GM23248 (cell line): ENCODE measurements around the gene TUBB2A.

Experiments used
- EZH2 ChIP-seq: fragments of 200-600 bp; sonication (generic); IDR thresholded peaks from 2 replicates; pipeline ENCODE4 v1.6.1; 2018; ENCODE audit warnings: antibody characterized with exemption, mild to moderate bottlenecking; ENCODE audit not compliant: insufficient read depth, poor library complexity, severe bottlenecking
- EZH2phosphoT487 ChIP-seq: fragments of 200-600 bp; sonication (generic); IDR thresholded peaks from 2 replicates; pipeline ENCODE4 v1.6.1; 2018; ENCODE audit warnings: antibody characterized with exemption, moderate library complexity, mild to moderate bottlenecking, low read depth; ENCODE audit not compliant: insufficient read depth

GRCh38 chr6:3194535-3195419 is 37.4 kb upstream of the TUBB2A start:
- TF ChIP-seq EZH2phosphoT487 (no peak), EZH2 (no peak)
